Thyroid gland (tissue), 4 donors: ENCODE results near the gene GGCX.

Experiments used
- POLR2A ChIP-seq, 2 donors: fragments of 450-650 bp; IDR thresholded peaks; one replicate each; pipeline ENCODE4 v1.6.1; 2017; ENCODE audit warnings: antibody characterized with exemption in 2 of 2, mild to moderate bottlenecking in 2 of 2, moderate library complexity in 1 of 2
- TF ChIP-seq, protein P1 (sequence below), 6 experiments: fragments of 200-600 bp in 3 of 6; fragments of 450-650 bp in 3 of 6; sonication (generic) in 3 of 6; IDR thresholded peaks; one replicate each; pipeline ENCODE4 v1.5.1; 2016 to 2019; ENCODE audit warnings: antibody characterized with exemption in 6 of 6, mild to moderate bottlenecking in 2 of 6, inconsistent platforms in 1 of 6, moderate library complexity in 1 of 6

DNA sequence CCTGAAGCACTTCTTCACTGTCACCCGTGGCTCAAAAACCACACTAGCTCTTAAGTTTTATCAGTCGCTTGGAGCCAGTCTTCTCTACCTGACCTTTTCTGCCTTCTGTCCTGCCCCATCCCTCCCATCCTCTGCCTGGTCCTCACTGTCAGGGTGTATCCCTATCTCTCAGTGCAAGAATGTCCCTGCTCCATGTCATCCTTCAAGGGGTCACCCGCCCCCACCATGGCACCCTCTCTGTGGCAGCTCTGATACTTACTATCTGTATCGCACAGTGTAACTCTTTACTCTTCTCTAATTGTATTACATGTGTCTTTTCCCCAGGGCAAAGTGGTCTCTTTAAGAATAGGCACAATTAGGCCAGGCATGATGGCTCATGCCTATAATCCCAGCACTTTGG, 27.4 kb upstream of the GGCX start:
- TF ChIP-seq, protein P1, sequence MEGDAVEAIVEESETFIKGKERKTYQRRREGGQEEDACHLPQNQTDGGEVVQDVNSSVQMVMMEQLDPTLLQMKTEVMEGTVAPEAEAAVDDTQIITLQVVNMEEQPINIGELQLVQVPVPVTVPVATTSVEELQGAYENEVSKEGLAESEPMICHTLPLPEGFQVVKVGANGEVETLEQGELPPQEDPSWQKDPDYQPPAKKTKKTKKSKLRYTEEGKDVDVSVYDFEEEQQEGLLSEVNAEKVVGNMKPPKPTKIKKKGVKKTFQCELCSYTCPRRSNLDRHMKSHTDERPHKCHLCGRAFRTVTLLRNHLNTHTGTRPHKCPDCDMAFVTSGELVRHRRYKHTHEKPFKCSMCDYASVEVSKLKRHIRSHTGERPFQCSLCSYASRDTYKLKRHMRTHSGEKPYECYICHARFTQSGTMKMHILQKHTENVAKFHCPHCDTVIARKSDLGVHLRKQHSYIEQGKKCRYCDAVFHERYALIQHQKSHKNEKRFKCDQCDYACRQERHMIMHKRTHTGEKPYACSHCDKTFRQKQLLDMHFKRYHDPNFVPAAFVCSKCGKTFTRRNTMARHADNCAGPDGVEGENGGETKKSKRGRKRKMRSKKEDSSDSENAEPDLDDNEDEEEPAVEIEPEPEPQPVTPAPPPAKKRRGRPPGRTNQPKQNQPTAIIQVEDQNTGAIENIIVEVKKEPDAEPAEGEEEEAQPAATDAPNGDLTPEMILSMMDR (IDR thresholded peaks at IDR 0.05), result no peak
- TF ChIP-seq POLR2A (IDR thresholded peaks at IDR 0.05), result no peak
